H9 (cell line): ENCODE data around the gene ENOX1. TPM values are rescaled to one million over a fixed set of nuclear protein-coding genes. Genes with fewer than 3 reads are reported as not detected.

Experiments
- DNase-seq: peaks from one replicate; pipeline ENCODE4 v3.0.0-alpha.2; 2017
- H2AFZ ChIP-seq: one replicate; pipeline ENCODE4 v1.6.1; 2013; ENCODE audit warnings: mild to moderate bottlenecking, low read length, control low read depth, moderate library complexity
- H2AK5ac ChIP-seq: 2 replicates; pipeline ENCODE4 v1.6.1; 2013; ENCODE audit warnings: low read length, control low read depth, mixed read lengths; ENCODE audit not compliant: insufficient read length
- H2BK120ac ChIP-seq: one replicate; pipeline ENCODE4 v1.6.1; 2013; ENCODE audit warnings: low read depth, mild to moderate bottlenecking, low read length, control low read depth, inconsistent platforms; ENCODE audit not compliant: poor library complexity, severe bottlenecking
- H2BK12ac ChIP-seq: 2 replicates; pipeline ENCODE4 v1.6.1; 2013; ENCODE audit warnings: low read length, control low read depth, mixed read lengths, low read depth; ENCODE audit not compliant: insufficient read length
- H2BK15ac ChIP-seq: 2 replicates; pipeline ENCODE4 v1.6.1; 2013; ENCODE audit warnings: low read depth, low read length, control low read depth
- H2BK20ac ChIP-seq: one replicate; pipeline ENCODE4 v1.6.1; 2013; ENCODE audit warnings: low read depth, mild to moderate bottlenecking, low read length, control low read depth, inconsistent platforms; ENCODE audit not compliant: poor library complexity, severe bottlenecking
- H2BK5ac ChIP-seq: 2 replicates; pipeline ENCODE4 v1.6.1; 2013; ENCODE audit warnings: low read length, control low read depth, mixed read lengths; ENCODE audit not compliant: insufficient read length
- H3K14ac ChIP-seq: 2 replicates; pipeline ENCODE4 v1.6.1; 2013; ENCODE audit warnings: low read length, control low read depth; ENCODE audit not compliant: insufficient read depth
- H3K18ac ChIP-seq: 2 replicates; pipeline ENCODE4 v1.6.1; 2013; ENCODE audit warnings: low read depth, mild to moderate bottlenecking, mixed read lengths, low read length, control low read depth; ENCODE audit not compliant: insufficient read length
- H3K23ac ChIP-seq: 2 replicates; pipeline ENCODE4 v1.6.1; 2013; ENCODE audit warnings: low read length, control low read depth, mixed read lengths, low read depth; ENCODE audit not compliant: insufficient read length
- H3K23me2 ChIP-seq: 2 replicates; pipeline ENCODE4 v1.6.1; 2013; ENCODE audit warnings: low read depth, mild to moderate bottlenecking, mixed read lengths, low read length, control low read depth; ENCODE audit not compliant: insufficient read length, poor library complexity, severe bottlenecking
- H3K27ac ChIP-seq: 2 replicates; pipeline ENCODE4 v1.5.1; 2013; ENCODE audit warnings: low read length, control low read depth, mixed read lengths, low read depth; ENCODE audit not compliant: insufficient read length
- H3K27me3 ChIP-seq: 2 replicates; pipeline ENCODE4 v1.6.1; 2013; ENCODE audit warnings: low read length, control low read depth, inconsistent platforms; ENCODE audit not compliant: insufficient read depth
- H3K4ac ChIP-seq: 2 replicates; pipeline ENCODE4 v1.6.1; 2013; ENCODE audit warnings: low read depth, mild to moderate bottlenecking, control low read depth, inconsistent platforms, low read length, moderate library complexity
- H3K4me1 ChIP-seq: 2 replicates; pipeline ENCODE4 v1.6.1; 2013; ENCODE audit warnings: low read length, control low read depth, inconsistent platforms; ENCODE audit not compliant: insufficient read depth
- H3K4me2 ChIP-seq: 2 replicates; pipeline ENCODE4 v1.6.1; 2013; ENCODE audit warnings: low read length, control low read depth, mixed read lengths; ENCODE audit not compliant: insufficient read length, insufficient read depth
- H3K56ac ChIP-seq: 2 replicates; pipeline ENCODE4 v1.6.1; 2013; ENCODE audit warnings: low read depth, mild to moderate bottlenecking, mixed read lengths, low read length, control low read depth; ENCODE audit not compliant: insufficient read length
- H3K79me1 ChIP-seq: 2 replicates; pipeline ENCODE4 v1.6.1; 2013; ENCODE audit warnings: low read depth, mild to moderate bottlenecking, moderate library complexity, low read length, control low read depth, inconsistent platforms; ENCODE audit not compliant: insufficient read depth, poor library complexity, severe bottlenecking
- H3K79me2 ChIP-seq: 2 replicates; pipeline ENCODE4 v1.6.1; 2013; ENCODE audit warnings: low read length, control low read depth, inconsistent platforms; ENCODE audit not compliant: insufficient read depth
- H3K9ac ChIP-seq: 2 replicates; pipeline ENCODE4 v1.6.1; 2013; ENCODE audit warnings: low read length, control low read depth, mixed read lengths; ENCODE audit not compliant: insufficient read length; ENCODE audit errors: extremely low read depth
- H3K9me3 ChIP-seq: one replicate; pipeline ENCODE4 v1.6.1; 2013; ENCODE audit warnings: low read depth, low read length, inconsistent platforms; ENCODE audit not compliant: control insufficient read depth
- H3T11ph ChIP-seq: one replicate; pipeline ENCODE4 v1.6.1; 2013; ENCODE audit warnings: mild to moderate bottlenecking, low read length, control low read depth, inconsistent platforms
- H4K20me1 ChIP-seq: one replicate; pipeline ENCODE4 v1.6.1; 2013; ENCODE audit not compliant: control insufficient read depth, insufficient read length, insufficient read depth
- H4K5ac ChIP-seq: 2 replicates; pipeline ENCODE4 v1.6.1; 2013; ENCODE audit warnings: low read depth, mild to moderate bottlenecking, mixed read lengths, low read length, control low read depth; ENCODE audit not compliant: insufficient read length
- H4K8ac ChIP-seq: replicated peaks from 2 replicates; pipeline ENCODE4 v1.6.1; 2013; ENCODE audit warnings: low read length, control low read depth, mixed read lengths, low read depth; ENCODE audit not compliant: insufficient read length
- H4K91ac ChIP-seq: 2 replicates; pipeline ENCODE4 v1.6.1; 2013; ENCODE audit warnings: low read depth, mild to moderate bottlenecking, moderate library complexity, mixed read lengths, low read length, control low read depth; ENCODE audit not compliant: insufficient read length
- H3K27ac Mint-ChIP-seq, 3 experiments: 2 replicates in 2 of 3; 3 replicates in 1 of 3; pipeline ENCODE4 v1.8.0; 2020 to 2021; ENCODE audit warnings: mixed read lengths in 3 of 3, mild to moderate bottlenecking in 1 of 3, moderate library complexity in 1 of 3
- H3K27me3 Mint-ChIP-seq: 2 replicates; pipeline ENCODE4 v1.8.0; 2021; ENCODE audit warnings: low read depth, mild to moderate bottlenecking, moderate library complexity, mixed read lengths
- H3K36me3 Mint-ChIP-seq, 3 experiments: 2 replicates in 2 of 3; 3 replicates in 1 of 3; pipeline ENCODE4 v1.8.0; 2020 to 2021; ENCODE audit warnings: low read depth in 3 of 3, mixed read lengths in 3 of 3; ENCODE audit not compliant: insufficient read depth in 1 of 3
- H3K4me1 Mint-ChIP-seq, 2 experiments: 2 replicates each; pipeline ENCODE4 v1.8.0; 2020; ENCODE audit warnings: mixed read lengths in 2 of 2
- H3K4me3 Mint-ChIP-seq, 2 experiments: 2 replicates in 1 of 2; 3 replicates in 1 of 2; pipeline ENCODE4 v1.8.0; 2020 to 2021; ENCODE audit warnings: mild to moderate bottlenecking in 2 of 2, mixed read lengths in 2 of 2, moderate library complexity in 1 of 2
- H3K9me3 Mint-ChIP-seq, 2 experiments: 2 replicates in 1 of 2; 3 replicates in 1 of 2; pipeline ENCODE4 v1.8.0; 2020; ENCODE audit warnings: mild to moderate bottlenecking in 2 of 2, mixed read lengths in 2 of 2, moderate library complexity in 1 of 2
- CTCF ChIP-seq: fragments of 200-600 bp; sonication (generic); conservative IDR thresholded peaks from 3 replicates; pipeline ENCODE4 v1.8.0; 2021; ENCODE audit warnings: antibody characterized with exemption, mild to moderate bottlenecking
- WGBS: extraction: QIAGEN DNeasy Blood & Tissue Kit; methylation state at CpG from one replicate; pipeline ENCODE4 v1.1.7; 2013; ENCODE audit warnings: missing lambda C conversion rate, low lambda C conversion rate, mixed read lengths; ENCODE audit not compliant: insufficient read length; ENCODE audit errors: extremely low coverage; 5-methylcytosine and 5-hydroxymethylcytosine counted together
- total RNA-seq: library from RNA; stranded (reverse); gene quantifications from 2 replicates; pipeline ENCODE4 v1.2.1, GENCODE V29; 2021

Gene ENOX1
- total RNA-seq, 1 experiment from 2014 or later = 0.24 TPM

GRCh38 chr13:43666403-43666802 lies 120.4 kb downstream of the ENOX1 start:
- H4K91ac ChIP-seq = no peak overlapping the region
- no peak for DNase-seq
- H4K8ac ChIP-seq = no peak overlapping the region
- H3K4me1 ChIP-seq = no peaks in the 10 kb centered on the region; the same call in 1 of the 2 replicates
- no peak overlapping the region for H3T11ph ChIP-seq
- no peak overlapping the region for H3K27ac ChIP-seq
- H2BK5ac ChIP-seq = no peak overlapping the region
- no CpG with 5 or more reads among the region's 2 CpGs for WGBS
- no peak overlapping the region for H3K56ac ChIP-seq
- Mint-ChIP-seq H3K4me3 (no peak overlapping the region), H3K36me3 (no peaks in the 10 kb centered on the region), H3K9me3 (no peaks in the 10 kb centered on the region), H3K27ac (no peak overlapping the region), H3K27me3 (no peaks in the 10 kb centered on the region), H3K4me1 (peaks cover 7 to 9% of the 10 kb centered on the region in 2 experiments)
- H3K79me1 ChIP-seq = no peaks in the 10 kb centered on the region
- H3K9me3 ChIP-seq = no peaks in the 10 kb centered on the region
- no peak overlapping the region for H3K4me2 ChIP-seq
- H2BK12ac ChIP-seq = no peak overlapping the region
- no peak overlapping the region for H2AFZ ChIP-seq
- H3K4ac ChIP-seq = no peak overlapping the region
- no peak overlapping the region for H2AK5ac ChIP-seq
- no peak for TF ChIP-seq CTCF
- no peak overlapping the region for H3K23ac ChIP-seq
- H2BK15ac ChIP-seq = no peak overlapping the region
- H2BK20ac ChIP-seq = no peak overlapping the region
- H3K14ac ChIP-seq = no peak overlapping the region
- H3K79me2 ChIP-seq = no peaks in the 10 kb centered on the region
- H3K27me3 ChIP-seq = no peaks in the 10 kb centered on the region
- no peak overlapping the region for H3K9ac ChIP-seq
- H4K20me1 ChIP-seq = no peaks in the 10 kb centered on the region
- no peak overlapping the region for H3K18ac ChIP-seq
- H4K5ac ChIP-seq = no peak overlapping the region
- H2BK120ac ChIP-seq = no peak overlapping the region
- H3K23me2 ChIP-seq = no peaks in the 10 kb centered on the region
